ENCODE results near the gene SORBS1.

- TF ChIP-seq, protein P1, sequence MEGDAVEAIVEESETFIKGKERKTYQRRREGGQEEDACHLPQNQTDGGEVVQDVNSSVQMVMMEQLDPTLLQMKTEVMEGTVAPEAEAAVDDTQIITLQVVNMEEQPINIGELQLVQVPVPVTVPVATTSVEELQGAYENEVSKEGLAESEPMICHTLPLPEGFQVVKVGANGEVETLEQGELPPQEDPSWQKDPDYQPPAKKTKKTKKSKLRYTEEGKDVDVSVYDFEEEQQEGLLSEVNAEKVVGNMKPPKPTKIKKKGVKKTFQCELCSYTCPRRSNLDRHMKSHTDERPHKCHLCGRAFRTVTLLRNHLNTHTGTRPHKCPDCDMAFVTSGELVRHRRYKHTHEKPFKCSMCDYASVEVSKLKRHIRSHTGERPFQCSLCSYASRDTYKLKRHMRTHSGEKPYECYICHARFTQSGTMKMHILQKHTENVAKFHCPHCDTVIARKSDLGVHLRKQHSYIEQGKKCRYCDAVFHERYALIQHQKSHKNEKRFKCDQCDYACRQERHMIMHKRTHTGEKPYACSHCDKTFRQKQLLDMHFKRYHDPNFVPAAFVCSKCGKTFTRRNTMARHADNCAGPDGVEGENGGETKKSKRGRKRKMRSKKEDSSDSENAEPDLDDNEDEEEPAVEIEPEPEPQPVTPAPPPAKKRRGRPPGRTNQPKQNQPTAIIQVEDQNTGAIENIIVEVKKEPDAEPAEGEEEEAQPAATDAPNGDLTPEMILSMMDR (IDR thresholded peaks at IDR 0.05) = no peak
- no peak for TF ChIP-seq POLR2A (IDR thresholded peaks at IDR 0.05)
- no peak for TF ChIP-seq EP300 (IDR thresholded peaks at IDR 0.05; ENCODE audit: low read depth)
Measured at GRCh38 chr10:95542330-95542729, 18.8 kb downstream of the SORBS1 start.
